Effector memory CD8-positive, alpha-beta T cell (primary cell): ENCODE measurements around the gene CCDC186.

Experiments used
- ATAC-seq: fragments of 150-1000 bp; cut with Tn5 transposase; replicated peaks from 2 replicates; pipeline ENCODE4 v1.10.0; 2021; ENCODE audit warnings: mild to moderate bottlenecking, moderate library complexity
- DNase-seq, 3 experiments: peaks; one replicate each; pipeline ENCODE4 v3.0.0; 2021
- H3K27ac Mint-ChIP-seq, 2 donors: one replicate each; pipeline ENCODE4 v1.8.0; 2022; ENCODE audit warnings: mild to moderate bottlenecking in 2 of 2, mixed read lengths in 2 of 2, moderate library complexity in 2 of 2
- H3K27me3 Mint-ChIP-seq, 2 donors: one replicate each; pipeline ENCODE4 v1.8.0; 2022; ENCODE audit warnings: mixed read lengths in 2 of 2
- H3K36me3 Mint-ChIP-seq: one replicate; pipeline ENCODE4 v1.8.0; 2022; ENCODE audit warnings: mild to moderate bottlenecking, moderate library complexity, mixed read lengths; ENCODE audit not compliant: insufficient read depth
- H3K4me1 Mint-ChIP-seq, 2 donors: one replicate each; pipeline ENCODE4 v1.8.0; 2022; ENCODE audit warnings: low read depth in 2 of 2, mixed read lengths in 2 of 2
- H3K4me3 Mint-ChIP-seq, 2 donors: one replicate each; pipeline ENCODE4 v1.8.0; 2022; ENCODE audit warnings: mild to moderate bottlenecking in 2 of 2, mixed read lengths in 2 of 2, moderate library complexity in 2 of 2
- H3K9me3 Mint-ChIP-seq, 2 donors: one replicate each; pipeline ENCODE4 v1.8.0; 2022; ENCODE audit warnings: mixed read lengths in 2 of 2

Gene CCDC186

GRCh38 chr10:114188001-114188400 lies 14.0 kb upstream of the CCDC186 start:
- Mint-ChIP-seq H3K27me3 (peaks cover 15 to 25% of the 10 kb centered on the region in 2 donors), H3K27ac (no peak overlapping the region), H3K36me3 (peaks cover 4% of the 10 kb centered on the region), H3K9me3 (no peaks in the 10 kb centered on the region), H3K4me1 (no peaks in the 10 kb centered on the region), H3K4me3 (no peak overlapping the region)
- DNase-seq, result no peak
- no peak for ATAC-seq

DNA sequence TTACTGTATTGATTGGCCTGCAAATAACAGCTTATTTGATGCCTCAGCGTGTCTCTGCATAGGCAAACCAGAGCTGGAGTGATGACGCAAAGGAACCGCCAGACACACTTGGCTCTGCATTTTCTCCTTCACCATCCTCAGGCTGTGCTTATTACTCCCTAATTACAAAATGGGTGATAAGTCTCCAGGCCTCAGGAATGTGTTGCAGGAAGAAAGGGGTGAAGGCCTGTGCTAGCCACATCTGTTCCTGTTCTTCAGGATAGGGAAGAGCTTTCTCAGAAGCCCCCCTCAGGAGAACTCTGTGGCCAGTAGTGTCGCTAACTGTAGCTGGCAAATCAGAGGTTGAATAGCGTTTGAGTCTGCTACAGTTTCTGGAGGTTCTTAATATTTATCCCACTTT lies 10.3 kb upstream of the CCDC186 start:
- DNase-seq (no peak), ATAC-seq (no peak)
- no peaks in the 10 kb centered on the region for H3K36me3 Mint-ChIP-seq
- no peak overlapping the region for H3K27ac Mint-ChIP-seq
- H3K4me1 Mint-ChIP-seq, result no peaks in the 10 kb centered on the region
- H3K9me3 Mint-ChIP-seq, result no peaks in the 10 kb centered on the region
- peaks cover 15 to 27% of the 10 kb centered on the region in 2 donors for H3K27me3 Mint-ChIP-seq
- H3K4me3 Mint-ChIP-seq, result no peak overlapping the region

DNA sequence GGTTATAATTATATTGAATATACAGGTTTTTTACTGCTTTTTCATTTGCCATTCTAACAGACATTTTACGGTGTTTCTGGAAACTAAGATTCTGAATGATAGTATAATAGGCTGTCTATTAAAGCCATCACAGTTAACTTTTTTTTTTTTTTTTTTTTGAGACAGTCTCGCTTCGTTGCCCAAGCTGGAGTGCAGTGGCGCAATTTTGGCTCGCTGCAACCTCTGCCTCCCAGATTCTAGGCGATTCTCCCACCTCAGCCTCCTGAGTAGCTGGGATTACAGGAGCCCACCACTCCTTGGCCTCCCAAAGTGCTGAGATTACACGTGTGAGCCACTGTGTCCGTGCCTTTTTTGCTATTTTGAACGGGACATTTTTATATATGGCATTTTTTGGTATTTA lies 9.6 kb upstream of the CCDC186 start:
- no peaks in the 10 kb centered on the region for H3K36me3 Mint-ChIP-seq
- DNase-seq, result no peak
- H3K27me3 Mint-ChIP-seq, result peaks cover 15 to 34% of the 10 kb centered on the region in 2 donors
- ATAC-seq, result no peak
- no peaks in the 10 kb centered on the region for H3K4me1 Mint-ChIP-seq
- no peak overlapping the region for H3K4me3 Mint-ChIP-seq
- H3K27ac Mint-ChIP-seq, result no peak overlapping the region
- no peaks in the 10 kb centered on the region for H3K9me3 Mint-ChIP-seq

- no peak overlapping the region for H3K27ac Mint-ChIP-seq
- no peaks in the 10 kb centered on the region for H3K36me3 Mint-ChIP-seq
- peaks cover 9 to 24% of the 10 kb centered on the region in 2 donors for H3K27me3 Mint-ChIP-seq
- H3K9me3 Mint-ChIP-seq, result no peaks in the 10 kb centered on the region
- H3K4me1 Mint-ChIP-seq, result no peaks in the 10 kb centered on the region
- no peak for ATAC-seq
- DNase-seq, result no peak
- no peak overlapping the region for H3K4me3 Mint-ChIP-seq
These were observed 8.0 kb upstream of the CCDC186 start for GRCh38 chr10:114181971-114182370.

DNA sequence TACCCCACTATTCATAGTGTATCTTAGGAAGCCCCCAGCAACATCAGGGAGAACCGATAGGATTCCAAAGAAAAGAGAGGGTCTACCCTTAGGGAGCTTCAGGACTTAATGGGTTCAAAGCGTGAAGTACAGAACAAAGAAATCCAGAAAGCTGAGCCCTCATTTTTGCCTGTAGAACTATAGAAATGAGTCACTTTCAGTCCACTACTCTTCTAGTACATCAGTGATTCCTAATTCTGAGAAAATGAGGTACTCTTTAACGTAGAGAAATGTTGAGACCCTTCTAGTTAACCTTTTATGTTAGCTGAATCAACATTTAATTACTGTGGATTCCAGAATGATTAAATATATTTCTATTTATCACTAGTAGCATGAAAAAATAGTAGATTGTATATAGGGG lies 6.9 kb upstream of the CCDC186 start:
- ATAC-seq, result no peak
- Mint-ChIP-seq H3K27me3 (peaks cover 3 to 14% of the 10 kb centered on the region in 2 donors), H3K4me1 (peaks cover 0 to 2% of the 10 kb centered on the region in 2 donors), H3K4me3 (no peak overlapping the region), H3K27ac (no peak overlapping the region), H3K9me3 (no peaks in the 10 kb centered on the region), H3K36me3 (no peaks in the 10 kb centered on the region)
- no peak for DNase-seq

GRCh38 chr10:114179747-114180146 lies 5.7 kb upstream of the CCDC186 start:
- Mint-ChIP-seq H3K36me3 (peaks cover under 1% of the 10 kb centered on the region), H3K4me3 (no peak overlapping the region), H3K27me3 (peaks cover 0 to 10% of the 10 kb centered on the region in 2 donors), H3K9me3 (no peaks in the 10 kb centered on the region), H3K27ac (no peak overlapping the region), H3K4me1 (peaks cover 3 to 8% of the 10 kb centered on the region in 2 donors)
- ATAC-seq (no peak), DNase-seq (no peak)

GRCh38 chr10:114179148-114179547 lies 5.1 kb upstream of the CCDC186 start, which contains the start of gene TDRD1:
Gene TDRD1 (plus strand): TSS chr10:114179353. CDS start chr10:114187832, 8,479 bp downstream.
- DNase-seq (no peak), ATAC-seq (no peak)
- no peaks in the 10 kb centered on the region for H3K9me3 Mint-ChIP-seq
- no peak within 1 kb of the TSS for H3K27ac Mint-ChIP-seq
- H3K36me3 Mint-ChIP-seq, result peaks cover 7% of the 10 kb centered on the region
- no peak within 1 kb of the TSS for H3K4me3 Mint-ChIP-seq
- H3K27me3 Mint-ChIP-seq, result peaks cover 0 to 10% of the 10 kb centered on the region in 2 donors
- peaks cover 7 to 10% of the 10 kb centered on the region in 2 donors for H3K4me1 Mint-ChIP-seq

DNA sequence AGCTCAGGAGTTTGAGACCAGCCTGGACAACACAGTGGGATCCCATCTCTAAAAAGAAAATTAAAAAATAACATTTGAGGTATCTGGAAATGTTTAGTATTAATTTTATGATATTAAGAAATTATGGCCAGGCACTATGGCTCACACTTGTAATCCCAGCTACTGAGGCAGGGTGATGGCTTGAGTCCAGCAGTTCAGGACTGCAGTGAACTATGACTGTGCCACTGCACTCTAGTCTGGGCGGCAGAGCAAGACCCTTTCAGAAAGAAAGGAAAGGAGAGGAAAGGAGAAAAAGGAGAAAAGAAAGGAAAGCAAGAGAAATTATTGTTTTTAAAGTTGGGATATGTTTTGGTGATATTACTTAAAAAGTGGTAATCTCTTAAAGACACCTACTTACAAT lies 2.5 kb upstream of the CCDC186 start:
- Mint-ChIP-seq H3K9me3 (no peaks in the 10 kb centered on the region), H3K4me1 (peaks cover 22 to 28% of the 10 kb centered on the region in 2 donors), H3K4me3 (no peak overlapping the region), H3K27ac (no peak overlapping the region), H3K27me3 (peaks cover 0 to 10% of the 10 kb centered on the region in 2 donors), H3K36me3 (peaks cover 16% of the 10 kb centered on the region)
- no peak for DNase-seq
- ATAC-seq, result no peak

DNA sequence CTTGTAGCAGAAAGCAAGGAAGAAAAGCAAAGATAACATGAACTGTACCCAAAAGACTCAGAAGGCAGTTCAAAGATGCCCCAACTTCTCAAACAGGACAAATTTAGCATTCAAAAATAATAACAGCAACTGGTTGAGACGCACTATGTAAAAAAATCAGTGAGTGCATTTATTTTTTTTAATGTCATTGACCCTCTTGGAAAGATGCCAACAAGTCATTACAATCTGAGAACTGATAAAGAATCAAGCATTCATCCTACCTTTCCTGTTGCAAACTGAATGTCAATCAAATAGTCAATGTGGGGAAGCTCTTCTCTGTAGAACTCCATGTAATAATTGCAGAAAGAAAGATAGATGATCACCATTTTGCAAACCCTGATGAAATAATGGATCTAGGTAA lies 1.7 kb upstream of the CCDC186 start:
- H3K27me3 Mint-ChIP-seq, result peaks cover 0 to 10% of the 10 kb centered on the region in 2 donors

DNA sequence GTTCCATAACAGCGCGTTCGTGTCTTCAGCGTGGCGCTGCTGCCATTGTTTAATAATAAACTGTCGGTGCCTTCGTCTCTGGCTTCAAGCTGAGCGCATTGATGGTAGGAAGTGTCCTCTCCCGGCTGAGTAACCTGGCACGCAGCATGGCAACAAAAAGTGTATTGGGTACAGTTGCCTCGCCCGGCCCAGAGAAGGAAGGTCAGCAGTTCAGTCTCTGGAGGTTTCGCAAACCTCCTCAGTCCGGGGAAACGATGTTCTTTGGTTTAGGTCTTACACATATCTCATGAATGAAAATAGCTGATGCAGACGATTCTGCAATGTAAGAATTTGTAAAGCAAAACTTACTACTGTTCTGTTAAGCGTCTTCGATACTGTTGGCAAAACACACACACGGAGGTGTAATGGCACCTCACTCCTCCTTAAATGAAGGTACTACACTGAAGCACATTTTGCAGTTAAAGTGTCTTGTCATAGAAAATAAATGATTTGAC lies 739 bp upstream of the CCDC186 start:
- no peaks in the 10 kb centered on the region for H3K9me3 Mint-ChIP-seq
- H3K4me1 Mint-ChIP-seq, result peaks cover 22 to 35% of the 10 kb centered on the region in 2 donors
- H3K36me3 Mint-ChIP-seq, result peaks cover 16% of the 10 kb centered on the region
- no peak for ATAC-seq
- no peak for DNase-seq
- peak overlapping the region; percentile 99 to 100 for H3K4me3 Mint-ChIP-seq
- H3K27ac Mint-ChIP-seq, result peak overlapping the region; percentile 99 to 100
- peaks cover 0 to 10% of the 10 kb centered on the region in 2 donors for H3K27me3 Mint-ChIP-seq

More for the DNA sequence above, 1.7 kb upstream of the CCDC186 start:
- Mint-ChIP-seq H3K9me3 (no peaks in the 10 kb centered on the region), H3K4me1 (peaks cover 22 to 33% of the 10 kb centered on the region in 2 donors), H3K4me3 (peak overlapping the region in 1 of 2 donors; percentile 12), H3K36me3 (peaks cover 16% of the 10 kb centered on the region), H3K27ac (no peak overlapping the region)
- DNase-seq (no peak), ATAC-seq (no peak)

GRCh38 chr10:114173603-114173920 lies 441 bp downstream of the CCDC186 start:
- Mint-ChIP-seq H3K27ac (peak overlapping the region; percentile 99 to 100), H3K4me3 (peak overlapping the region; percentile 99 to 100), H3K36me3 (peaks cover 20% of the 10 kb centered on the region), H3K27me3 (no peaks in the 10 kb centered on the region), H3K9me3 (no peaks in the 10 kb centered on the region), H3K4me1 (peaks cover 26 to 38% of the 10 kb centered on the region in 2 donors)
- no peak for DNase-seq
- ATAC-seq, result peak; percentile 0

DNA sequence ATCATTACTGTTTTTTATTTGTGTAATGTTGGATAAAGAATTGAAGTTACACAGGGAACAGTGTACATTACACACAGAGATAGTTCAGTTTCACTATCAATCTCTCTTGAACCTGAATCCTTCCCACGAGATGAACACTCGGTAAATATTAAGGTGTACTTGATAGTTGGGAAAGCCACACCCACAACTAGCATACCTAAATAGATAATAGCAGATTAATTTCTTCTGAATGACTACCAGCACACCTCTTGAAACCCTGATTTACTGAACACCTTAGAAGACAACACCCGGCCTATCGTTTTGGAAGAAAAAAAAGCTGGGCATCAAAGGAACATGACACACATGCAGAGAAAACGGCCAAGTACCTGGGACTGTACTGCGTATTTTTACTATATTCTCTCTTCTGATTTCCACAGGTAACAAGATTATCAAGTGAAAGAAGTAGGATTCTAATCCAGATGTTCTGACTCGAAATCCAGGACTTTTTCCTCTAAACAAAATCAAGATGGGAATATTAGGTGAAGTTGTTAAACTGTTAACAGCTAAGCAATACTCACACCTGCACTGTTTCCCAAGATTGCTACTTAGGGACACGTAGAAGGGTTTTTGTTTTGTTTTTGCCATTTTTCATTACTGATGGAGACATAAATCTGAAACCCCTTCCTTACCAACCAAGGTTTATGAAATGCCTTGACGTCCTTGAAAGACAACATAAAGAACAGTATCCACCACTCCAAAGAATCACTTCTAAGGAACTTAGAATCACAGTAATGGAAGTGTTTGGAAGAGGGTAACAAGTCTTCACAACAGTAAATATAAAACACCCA lies 1.0 kb downstream of the CCDC186 start:
- DNase-seq (no peak), ATAC-seq (no peak)
- peaks cover 20% of the 10 kb centered on the region for H3K36me3 Mint-ChIP-seq
- peak overlapping the region; percentile 99 to 100 for H3K4me3 Mint-ChIP-seq
- no peaks in the 10 kb centered on the region for H3K9me3 Mint-ChIP-seq
- H3K27ac Mint-ChIP-seq, result peak overlapping the region; percentile 99 to 100
- H3K4me1 Mint-ChIP-seq, result peaks cover 30 to 43% of the 10 kb centered on the region in 2 donors
- H3K27me3 Mint-ChIP-seq, result no peaks in the 10 kb centered on the region

DNA sequence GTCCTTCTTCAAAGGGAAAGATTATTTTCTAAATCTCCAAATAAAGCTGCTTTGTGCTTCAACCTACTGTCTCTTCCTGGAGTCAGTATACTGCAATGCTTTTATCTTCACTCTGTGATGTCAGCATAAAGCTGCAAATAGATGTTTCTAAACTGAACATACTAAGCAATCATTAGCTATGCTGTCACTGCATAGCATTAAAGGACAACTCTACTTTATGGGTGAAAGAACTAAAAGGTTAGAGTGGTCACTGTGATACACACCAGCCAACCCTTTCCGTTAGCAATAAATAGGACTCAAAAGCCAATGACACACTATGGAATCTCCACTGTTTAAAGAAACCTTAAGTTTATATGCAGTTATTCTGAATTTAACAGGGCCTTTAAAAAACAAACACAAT lies 1.8 kb downstream of the CCDC186 start:
- Mint-ChIP-seq H3K27me3 (no peaks in the 10 kb centered on the region), H3K4me1 (peaks cover 32 to 47% of the 10 kb centered on the region in 2 donors), H3K36me3 (peaks cover 20% of the 10 kb centered on the region), H3K27ac (peak overlapping the region; percentile 99 to 100), H3K4me3 (peak overlapping the region; percentile 99 to 100), H3K9me3 (no peaks in the 10 kb centered on the region)
- ATAC-seq (no peak), DNase-seq (no peak)

DNA sequence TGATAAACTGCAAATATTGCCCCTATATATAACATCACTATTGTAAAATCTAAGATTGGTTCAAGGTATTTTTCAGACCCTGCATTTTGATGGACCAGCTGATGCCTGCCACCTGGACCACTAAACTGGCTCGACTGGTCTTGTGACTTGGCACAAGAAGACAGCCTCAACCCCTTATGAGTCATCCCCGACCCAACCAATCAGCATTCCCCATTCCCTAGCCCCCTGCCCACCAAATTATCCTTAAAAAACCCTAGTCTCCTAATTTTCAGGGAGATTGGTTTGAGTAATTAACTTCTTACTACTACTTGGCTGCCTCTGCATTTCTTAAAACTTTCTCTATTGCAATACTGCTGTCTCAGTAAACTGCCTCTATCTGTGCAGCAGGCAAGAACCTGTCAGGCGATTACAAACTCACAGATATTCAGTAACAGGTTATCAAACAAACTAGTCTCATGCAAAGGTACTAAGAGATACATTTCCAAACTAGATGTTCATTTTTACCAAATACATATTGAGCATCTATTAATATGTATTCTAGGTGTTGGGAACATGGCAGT lies 5.5 kb downstream of the CCDC186 start:
- no peaks in the 10 kb centered on the region for H3K9me3 Mint-ChIP-seq
- peak overlapping the region; percentile 11 to 15 for H3K4me3 Mint-ChIP-seq
- H3K36me3 Mint-ChIP-seq, result peaks cover 14% of the 10 kb centered on the region
- peaks cover 35 to 58% of the 10 kb centered on the region in 2 donors for H3K4me1 Mint-ChIP-seq
- ATAC-seq, result no peak
- no peak overlapping the region for H3K27ac Mint-ChIP-seq
- no peaks in the 10 kb centered on the region for H3K27me3 Mint-ChIP-seq
- no peak for DNase-seq
